ENCODE results near the gene ANKRD7.

ANKRD7 gene

DNA sequence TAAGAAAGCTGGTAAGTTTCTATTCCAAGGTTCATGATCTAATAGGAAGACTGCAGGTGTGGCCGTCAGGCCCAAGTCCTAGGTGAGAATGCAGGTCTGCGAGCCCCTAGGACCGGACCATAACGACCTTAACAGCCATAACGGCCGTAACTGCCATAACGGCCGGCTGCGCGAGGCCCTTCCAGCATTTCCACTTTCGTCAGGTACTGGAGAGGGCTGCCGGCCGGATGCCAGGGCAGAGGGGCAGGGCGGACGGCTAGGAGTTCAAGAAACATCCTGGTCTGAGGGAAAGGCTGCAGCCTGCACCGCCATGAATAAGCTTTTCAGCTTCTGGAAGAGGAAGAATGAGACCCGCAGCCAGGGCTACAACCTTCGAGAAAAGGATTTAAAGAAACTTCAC is at the start of gene ANKRD7:
TSS of gene ANKRD7 (plus strand) at position 184 of the 400 bp plus-strand sequence. CDS start at position 311, 127 bp downstream.
- DNase-seq (ENCODE audit: low read depth) = no peak

DNA sequence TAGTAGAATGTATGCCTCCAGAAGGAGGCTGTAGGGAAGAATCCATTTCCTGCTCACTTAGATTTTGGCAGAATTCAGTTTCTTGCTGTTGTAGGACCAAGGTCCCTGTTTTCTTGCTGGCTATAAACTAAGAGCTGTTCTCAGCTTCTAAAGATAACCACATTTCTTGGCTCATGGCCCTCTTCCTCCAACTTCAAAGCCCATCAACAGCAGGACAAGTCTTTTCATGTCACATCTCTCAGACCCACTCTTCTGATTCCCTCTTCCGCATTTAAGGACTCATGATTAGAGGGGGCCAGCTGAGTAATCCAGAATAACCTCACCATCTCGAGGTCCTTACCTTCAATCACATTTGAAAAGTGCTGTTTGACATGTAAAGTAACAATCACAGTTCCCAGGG is 48.8 kb upstream of the ANKRD7 start:
- DNase-seq (ENCODE audit: low read depth) = no peak

GRCh38 chr7:118179191-118179590 is 45.3 kb upstream of the ANKRD7 start:
- DNase-seq (ENCODE audit: low read depth) = no peak

DNA sequence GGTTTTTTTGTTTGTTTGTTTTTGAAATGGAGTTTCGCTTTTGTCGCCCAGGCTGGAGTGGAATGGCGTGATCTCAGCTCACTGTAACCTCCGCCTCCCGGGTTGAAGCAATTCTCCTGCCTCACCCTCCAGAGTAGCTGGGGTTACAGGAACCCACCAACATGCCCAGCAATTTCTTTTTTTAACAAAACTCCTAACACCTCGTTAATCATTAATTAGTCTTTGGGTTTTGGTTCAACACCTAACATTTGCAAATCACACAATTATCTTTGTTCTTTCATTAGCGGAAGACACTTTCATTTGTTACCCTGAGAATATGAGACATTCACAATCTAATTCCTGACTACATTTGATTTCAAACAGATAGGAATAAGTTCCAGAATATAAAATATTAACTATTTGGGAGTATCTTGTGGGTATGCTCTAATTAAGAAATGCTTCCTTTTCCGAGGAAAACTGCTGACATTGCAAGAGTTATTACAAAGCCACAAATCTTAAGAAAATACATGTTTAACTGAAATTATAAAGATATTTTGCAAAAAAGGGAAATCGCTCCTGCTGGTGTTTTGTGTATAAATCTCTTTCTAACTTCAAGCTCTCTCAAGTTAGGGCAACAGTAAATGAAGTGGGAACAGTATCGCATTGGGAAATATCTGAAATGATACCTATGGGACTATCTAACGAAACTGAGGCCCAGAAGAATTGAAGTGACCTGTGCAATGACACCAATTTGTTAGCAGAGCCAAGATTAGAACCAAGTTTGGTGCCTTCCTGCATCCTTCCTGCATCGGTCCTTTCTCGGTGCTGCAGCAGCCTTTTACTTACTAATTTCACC is 41.7 kb upstream of the ANKRD7 start:
- DNase-seq (ENCODE audit: low read depth) = no peak

GRCh38 chr7:118183428-118183785 is 41.1 kb upstream of the ANKRD7 start:
- DNase-seq (ENCODE audit: low read depth) = no peak

GRCh38 chr7:118183786-118184564 is 40.5 kb upstream of the ANKRD7 start, which contains the start of gene LSM8:
LSM8 (plus strand) TSS chr7:118184164; CDS start chr7:118184224, 60 bp downstream.
- peak; percentile 94 for DNase-seq (ENCODE audit: low read depth)

- DNase-seq (ENCODE audit: low read depth) = no peak
Measured at GRCh38 chr7:118184565-118184940, 40.0 kb upstream of the ANKRD7 start.

GRCh38 chr7:118185163-118185860 is 39.2 kb upstream of the ANKRD7 start:
- no peak for DNase-seq (ENCODE audit: low read depth)

DNA sequence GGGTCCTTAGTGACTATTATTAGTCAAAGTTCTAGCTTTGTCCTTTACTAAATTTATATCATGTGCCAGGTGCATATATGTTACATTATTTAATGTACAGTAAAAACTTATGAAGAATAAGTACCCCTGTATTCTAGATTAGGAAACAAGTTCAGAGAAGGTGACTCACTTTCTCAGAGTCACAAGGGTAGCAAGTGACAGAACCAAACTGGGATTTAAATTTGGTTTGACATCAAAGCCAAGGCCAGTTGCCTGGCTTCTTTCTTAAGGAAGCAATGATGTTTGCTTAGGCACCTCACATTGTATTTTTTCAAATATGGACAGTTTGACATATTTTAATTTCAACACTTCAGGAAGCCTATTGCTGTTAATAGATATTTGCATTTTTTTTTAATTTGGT is 38.0 kb upstream of the ANKRD7 start:
- no peak for DNase-seq (ENCODE audit: low read depth)

- no peak for DNase-seq (ENCODE audit: low read depth)
Measured at GRCh38 chr7:118194571-118194970, 29.9 kb upstream of the ANKRD7 start.

GRCh38 chr7:118195837-118196474 is 28.5 kb upstream of the ANKRD7 start:
- DNase-seq (ENCODE audit: low read depth) = no peak

- no peak for DNase-seq (ENCODE audit: low read depth)
Measured at GRCh38 chr7:118202061-118202460, 22.4 kb upstream of the ANKRD7 start.

GRCh38 chr7:118214051-118214832 is 10.3 kb upstream of the ANKRD7 start:
- peak; percentile 52 for DNase-seq (ENCODE audit: low read depth)

DNA sequence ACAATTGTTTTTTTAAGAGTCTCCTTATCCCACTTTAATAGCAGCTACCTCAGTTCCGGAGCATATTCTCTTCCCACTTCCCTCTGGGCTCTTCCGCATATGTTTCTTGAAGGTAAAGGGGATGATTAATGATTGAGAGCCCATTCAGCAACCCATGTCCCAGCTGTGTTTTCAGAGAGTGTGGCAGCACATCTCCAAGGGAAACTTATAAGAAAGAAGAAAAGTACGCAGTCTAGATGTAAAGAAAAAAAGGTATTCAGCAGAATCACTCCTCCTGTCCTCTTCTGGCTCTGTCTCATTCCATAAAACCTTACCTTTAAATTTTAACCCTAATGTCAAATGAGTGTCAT is 9.7 kb upstream of the ANKRD7 start:
- no peak for DNase-seq (ENCODE audit: low read depth)

- DNase-seq (ENCODE audit: low read depth) = no peak
Measured at GRCh38 chr7:118217210-118217619, 7.3 kb upstream of the ANKRD7 start.

DNA sequence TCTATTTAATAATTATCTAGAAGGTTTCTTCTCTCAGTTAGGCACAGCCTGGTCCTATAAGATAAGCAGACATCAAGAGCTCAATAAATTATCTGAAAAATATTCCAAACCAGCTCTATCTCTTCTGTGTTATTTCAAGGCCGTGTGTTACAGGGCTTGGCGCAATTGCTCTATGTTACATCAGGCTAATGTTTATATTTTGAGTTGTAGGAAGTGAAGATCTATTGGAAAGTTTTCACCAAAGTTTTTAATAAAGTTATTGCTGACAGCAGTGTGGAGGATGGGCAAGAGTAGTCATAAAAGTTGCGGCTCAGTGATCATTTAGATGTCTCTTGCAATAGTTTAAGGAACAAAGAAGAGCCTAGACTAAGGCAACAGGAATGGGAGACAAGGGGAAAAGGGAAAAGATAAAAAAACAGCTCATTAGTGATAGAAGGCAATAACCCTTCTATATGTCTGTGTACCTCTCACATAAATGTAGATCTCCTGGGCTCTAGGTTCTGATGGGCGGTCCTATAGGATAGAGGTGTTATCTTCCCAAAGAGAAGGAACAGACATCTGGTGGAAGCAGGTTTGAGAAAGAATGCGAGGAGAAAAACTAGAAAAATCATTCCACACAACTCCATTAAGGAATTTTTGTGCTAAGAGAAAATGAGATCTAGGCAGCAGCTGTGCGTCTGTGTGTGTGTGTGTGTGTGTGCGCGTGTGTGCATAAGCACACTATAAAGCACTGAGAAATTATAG is 5.9 kb upstream of the ANKRD7 start:
- DNase-seq (ENCODE audit: low read depth) = no peak

DNA sequence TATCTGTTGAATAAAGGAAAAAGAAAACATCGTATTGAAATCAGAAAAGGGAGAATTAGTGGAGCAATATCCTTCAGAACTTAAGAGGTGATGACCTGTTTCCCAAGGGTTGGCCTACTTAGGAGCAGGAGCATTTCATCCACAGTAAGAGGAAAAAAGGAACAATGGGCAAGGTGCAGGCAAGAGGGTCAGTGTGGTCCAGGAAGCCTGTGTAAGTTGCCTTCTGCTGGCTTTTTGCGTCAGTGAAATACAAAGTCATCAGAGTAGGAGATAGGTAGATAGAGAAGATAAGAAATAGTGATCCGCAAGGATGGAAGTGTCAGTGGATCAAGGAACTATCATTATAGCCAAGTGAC is 5.4 kb upstream of the ANKRD7 start:
- DNase-seq (ENCODE audit: low read depth) = no peak

DNA sequence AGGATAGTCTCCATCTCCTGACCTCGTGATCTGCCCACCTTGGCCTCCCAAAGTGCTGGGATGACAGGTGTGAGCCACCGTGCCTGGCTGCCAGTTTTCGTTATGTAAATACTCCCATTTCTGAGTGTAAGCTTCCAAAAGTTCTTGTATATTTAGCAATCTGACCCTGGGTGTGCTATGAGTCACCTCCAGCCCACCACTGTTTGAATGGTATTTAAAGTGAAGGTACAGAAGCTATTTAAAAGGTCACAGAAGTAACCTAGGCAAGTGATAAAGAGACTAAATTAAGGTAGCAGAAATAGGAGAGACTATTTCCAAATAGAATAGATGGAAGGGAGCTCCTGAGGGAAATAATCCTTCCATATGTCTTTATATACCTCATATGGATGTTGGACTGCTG is 3.9 kb upstream of the ANKRD7 start:
- DNase-seq (ENCODE audit: low read depth) = no peak

DNA sequence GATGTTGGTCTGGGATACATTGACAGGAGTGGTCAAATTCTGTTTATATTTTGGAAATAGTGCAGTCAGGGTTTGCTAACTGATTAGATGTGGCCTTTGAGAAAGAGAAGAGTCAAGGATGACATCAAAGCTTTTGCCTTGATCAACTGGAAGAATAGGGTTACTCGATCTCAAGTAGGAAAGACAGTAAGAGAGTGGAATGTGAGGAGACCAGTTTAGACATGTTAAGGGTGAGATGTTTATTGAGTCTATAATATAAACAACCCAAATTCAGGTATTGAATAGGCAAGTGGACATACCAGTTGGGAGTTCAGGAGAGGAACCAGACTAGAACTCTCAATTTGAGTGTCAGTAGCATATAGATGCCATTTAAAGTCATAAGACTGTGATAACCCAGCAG is 1.9 kb upstream of the ANKRD7 start:
- DNase-seq (ENCODE audit: low read depth) = no peak

- no peak for DNase-seq (ENCODE audit: low read depth)
Measured at GRCh38 chr7:118232837-118233236, 8.3 kb downstream of the ANKRD7 start.

- no peak for DNase-seq (ENCODE audit: low read depth)
Measured at GRCh38 chr7:118233799-118234198, 9.3 kb downstream of the ANKRD7 start.

All from activated T-helper 1 cell treated with Interleukin-2 at 50 U/mL for 16 hours (primary cell).